ENCODE results near the gene CCDC110.

CCDC110 gene

GRCh38 chr4:185471235-185472102 is at the start of gene CCDC110:
Gene CCDC110, minus strand, starts transcription at chr4:185471733. Its CDS starts 50 bp downstream, at chr4:185471683.
- peak; percentile 68 for TF ChIP-seq CTCF (IDR thresholded peaks at IDR 0.05; ENCODE audit: borderline replicate concordance, insufficient read depth, low read depth, low read length)
- H3K4me3 ChIP-seq (ENCODE audit: low read depth, low read length) = peak within 1 kb of the TSS; percentile 95

- no peak for TF ChIP-seq CTCF (IDR thresholded peaks at IDR 0.05; ENCODE audit: borderline replicate concordance, insufficient read depth, low read depth, low read length)
- no peak overlapping the region for H3K4me3 ChIP-seq (ENCODE audit: low read depth, low read length)
These were observed 48.6 kb upstream of the CCDC110 start for GRCh38 chr4:185520119-185520518.

GRCh38 chr4:185518494-185518893 is 47.0 kb upstream of the CCDC110 start:
- no peak for TF ChIP-seq CTCF (IDR thresholded peaks at IDR 0.05; ENCODE audit: borderline replicate concordance, insufficient read depth, low read depth, low read length)

GRCh38 chr4:185518069-185518468 is 46.5 kb upstream of the CCDC110 start:
- TF ChIP-seq CTCF (IDR thresholded peaks at IDR 0.05; ENCODE audit: borderline replicate concordance, insufficient read depth, low read depth, low read length) = no peak
- no peak overlapping the region for H3K4me3 ChIP-seq (ENCODE audit: low read depth, low read length)

More at GRCh38 chr4:185518494-185518893, 47.0 kb upstream of the CCDC110 start:
- H3K4me3 ChIP-seq (ENCODE audit: low read depth, low read length) = no peak overlapping the region

- no peak for TF ChIP-seq CTCF (IDR thresholded peaks at IDR 0.05; ENCODE audit: borderline replicate concordance, insufficient read depth, low read depth, low read length)
- no peak overlapping the region for H3K4me3 ChIP-seq (ENCODE audit: low read depth, low read length)
These were observed 43.7 kb upstream of the CCDC110 start for GRCh38 chr4:185515248-185515647.

GRCh38 chr4:185514182-185514697 is 42.7 kb upstream of the CCDC110 start:
- H3K4me3 ChIP-seq (ENCODE audit: low read depth, low read length) = no peak overlapping the region
- TF ChIP-seq CTCF (IDR thresholded peaks at IDR 0.05; ENCODE audit: borderline replicate concordance, insufficient read depth, low read depth, low read length) = no peak

All from GM12875 (cell line).